HT1080 (cell line): ENCODE measurements around the gene IPO5. TPM values are rescaled to one million over a fixed set of nuclear protein-coding genes. Genes with fewer than 3 reads are reported as not detected.
"Not testable (repeated sequence)": the region's sequence is repeated elsewhere in the genome, so short reads cannot be mapped to it uniquely, and the experiment has no call there.

Source experiments
- DNase-seq: peaks from one replicate; pipeline ENCODE4 v3.0.0-alpha.2; 2015; ENCODE audit warnings: low read depth
- total RNA-seq: library from RNA; depleted of rRNA; stranded (reverse); fragments of >200 nt; shearing (Covaris generic); gene quantifications from 2 replicates; pipeline ENCODE4 v1.2.3, GENCODE V29; 2014

IPO5 gene
- total RNA-seq, 1 experiment from 2014 or later = 187 TPM

GRCh38 chr13:98007001-98007400 is 53.5 kb downstream of the IPO5 start:
- no peak for DNase-seq

DNA sequence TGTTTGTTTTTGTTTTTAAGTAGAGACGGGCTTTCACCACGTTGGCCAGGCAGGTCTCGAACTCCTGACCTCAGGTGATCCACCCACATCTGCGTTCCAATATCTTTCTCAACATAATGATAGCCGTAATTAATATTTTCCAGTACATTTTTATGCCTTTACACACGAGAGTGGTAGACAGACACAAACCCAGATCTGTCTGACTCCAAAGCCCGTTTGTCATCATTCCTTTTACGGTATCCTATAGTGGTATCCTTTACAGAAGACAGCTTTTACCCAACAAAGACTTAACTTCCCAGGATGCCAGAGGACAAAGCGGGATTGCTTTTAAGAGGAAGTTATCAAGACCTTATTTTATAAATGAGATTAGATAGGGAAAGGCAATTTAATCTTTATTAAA is 59.8 kb downstream of the IPO5 start:
- DNase-seq = no peak

- DNase-seq = peak; percentile 84
These were observed 61.3 kb downstream of the IPO5 start for GRCh38 chr13:98014766-98015165.

DNA sequence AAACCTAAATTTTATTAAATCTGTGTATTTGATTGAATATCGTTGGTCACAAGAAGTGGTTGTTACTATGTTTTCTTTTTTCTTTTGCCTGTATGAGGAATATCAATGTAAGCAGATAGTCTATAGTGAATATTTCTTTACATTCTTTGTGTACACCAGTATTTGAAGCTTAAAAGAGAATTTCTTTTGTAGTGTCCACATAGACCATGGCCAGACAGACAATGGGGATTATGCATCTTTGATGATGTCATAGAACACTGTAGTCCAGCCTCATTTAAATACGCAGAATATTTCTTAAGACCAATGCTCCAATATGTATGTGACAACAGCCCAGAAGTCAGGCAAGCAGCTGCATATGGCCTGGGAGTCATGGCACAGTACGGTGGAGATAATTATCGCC is 64.8 kb downstream of the IPO5 start:
- DNase-seq = no peak

DNA sequence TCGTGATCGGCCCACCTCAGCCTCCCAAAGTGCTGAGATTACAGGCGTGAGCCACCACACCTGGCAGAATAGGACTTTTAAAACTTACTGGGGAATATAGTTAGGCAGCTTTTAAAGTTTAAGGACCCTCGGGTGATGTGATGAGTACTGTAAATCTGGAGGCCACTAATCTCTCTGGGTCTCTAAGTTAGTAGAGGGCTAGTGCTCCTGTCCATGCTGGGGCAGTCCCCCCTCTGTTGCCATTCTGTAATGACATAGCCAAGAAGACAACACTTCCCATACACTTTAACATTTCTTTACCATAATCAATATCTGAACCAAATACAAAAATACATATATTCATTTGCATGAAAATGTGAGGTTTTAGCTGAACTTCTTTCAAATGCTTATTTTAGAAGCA is 65.7 kb downstream of the IPO5 start:
- no peak for DNase-seq

DNA sequence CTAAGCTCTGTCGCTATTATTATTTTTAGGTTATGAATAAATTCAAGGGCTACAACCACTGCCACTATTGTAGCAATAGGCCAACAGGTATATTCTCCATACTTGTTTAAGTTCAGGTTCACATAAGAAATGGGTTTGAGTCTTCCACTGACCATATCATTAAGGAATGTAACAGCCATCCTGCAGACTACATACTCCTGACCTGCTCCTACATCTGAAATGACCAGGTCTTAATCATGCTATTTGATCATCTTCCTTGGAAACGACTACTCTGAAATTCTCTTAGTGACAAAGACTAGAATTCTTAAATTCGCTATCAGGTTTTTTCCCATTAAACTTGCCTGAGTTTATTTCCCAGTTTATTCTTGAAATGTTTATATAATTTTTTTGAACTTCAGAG is 66.8 kb downstream of the IPO5 start:
- DNase-seq = no peak

DNA sequence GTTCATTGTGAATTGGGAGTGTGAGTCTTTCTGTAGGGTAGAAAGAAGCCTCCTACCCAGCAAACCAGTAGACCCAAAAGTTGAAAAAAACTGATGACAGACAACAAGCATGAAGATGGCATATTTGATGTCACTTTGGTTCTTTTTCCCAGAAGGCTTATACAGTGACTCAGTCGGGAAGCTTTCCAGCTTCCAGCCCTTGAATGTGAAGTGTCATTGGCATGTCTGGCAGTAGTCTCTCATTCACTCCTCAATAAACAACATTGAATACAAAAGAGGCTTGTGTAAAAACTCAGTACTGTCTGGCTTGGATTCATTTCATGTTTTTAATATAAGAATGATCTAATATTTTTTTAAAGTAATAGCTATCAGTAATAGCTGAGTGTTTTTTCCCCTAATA is 68.7 kb downstream of the IPO5 start:
- DNase-seq = peak; percentile 77

DNA sequence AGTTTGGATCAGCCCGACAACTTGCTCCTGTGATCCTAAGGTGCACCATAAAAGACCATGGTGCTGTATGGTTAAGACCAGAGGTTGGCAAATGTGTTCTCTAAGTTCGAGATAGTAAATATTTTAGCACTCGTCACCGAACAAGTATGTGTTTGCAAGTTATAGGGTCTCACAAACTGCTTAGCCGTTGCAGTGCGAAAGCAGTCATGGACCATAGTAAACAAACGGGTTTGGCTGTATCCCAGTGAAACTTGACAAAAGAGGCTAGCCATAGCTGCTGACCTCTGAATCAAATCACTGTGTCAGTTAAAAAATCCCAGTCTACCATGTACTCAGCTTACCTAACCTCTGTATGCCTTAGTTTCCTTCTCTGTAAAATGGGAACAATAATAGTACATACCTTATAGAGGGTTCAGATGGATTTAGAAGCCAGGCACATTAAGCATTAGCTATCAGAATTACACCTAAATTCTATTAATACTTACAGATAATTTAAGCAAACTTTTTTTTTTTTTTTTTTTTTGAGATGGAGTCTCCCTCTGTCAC is 72.1 kb downstream of the IPO5 start:
- DNase-seq = no peak

GRCh38 chr13:98026457-98026857 is 73.0 kb downstream of the IPO5 start:
- no peak for DNase-seq

- no peak for DNase-seq
These were observed 78.7 kb downstream of the IPO5 start for GRCh38 chr13:98032168-98032567.

- peak; percentile 34 for DNase-seq
These were observed 80.1 kb downstream of the IPO5 start for GRCh38 chr13:98033277-98034247.

- no peak for DNase-seq
These were observed 81.9 kb downstream of the IPO5 start for GRCh38 chr13:98035373-98035772.

GRCh38 chr13:98036564-98037302 is 83.3 kb downstream of the IPO5 start:
- DNase-seq = not testable (repeated sequence)

GRCh38 chr13:98039261-98039660 is 85.8 kb downstream of the IPO5 start:
- DNase-seq = no peak

DNA sequence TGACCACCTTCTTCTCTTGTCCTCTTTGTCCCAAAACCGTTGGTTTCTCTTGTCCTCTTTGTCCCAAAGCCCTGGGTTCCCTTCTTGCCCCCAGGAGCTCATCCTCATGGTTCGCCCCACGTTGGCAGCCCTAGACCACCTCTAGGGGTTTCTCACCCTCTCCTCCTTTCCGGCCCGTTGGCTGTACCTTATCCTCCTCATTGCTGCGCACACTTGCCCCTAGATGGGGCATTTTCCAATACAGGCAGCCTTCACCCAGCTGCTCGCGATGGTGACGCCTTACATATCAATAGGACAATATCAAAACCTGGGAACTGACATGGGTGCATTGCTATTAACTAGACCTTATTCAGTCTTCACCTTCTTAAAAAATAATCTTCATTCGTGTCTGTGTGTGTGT is 86.5 kb downstream of the IPO5 start:
- DNase-seq = no peak

- DNase-seq = no peak
These were observed 87.8 kb downstream of the IPO5 start for GRCh38 chr13:98041081-98041820.

GRCh38 chr13:98044301-98044700 is 90.8 kb downstream of the IPO5 start:
- no peak for DNase-seq

- not testable (repeated sequence) for DNase-seq
These were observed 94.3 kb downstream of the IPO5 start for GRCh38 chr13:98047785-98048184.

- DNase-seq = no peak
These were observed 94.8 kb downstream of the IPO5 start for GRCh38 chr13:98048265-98048664.

DNA sequence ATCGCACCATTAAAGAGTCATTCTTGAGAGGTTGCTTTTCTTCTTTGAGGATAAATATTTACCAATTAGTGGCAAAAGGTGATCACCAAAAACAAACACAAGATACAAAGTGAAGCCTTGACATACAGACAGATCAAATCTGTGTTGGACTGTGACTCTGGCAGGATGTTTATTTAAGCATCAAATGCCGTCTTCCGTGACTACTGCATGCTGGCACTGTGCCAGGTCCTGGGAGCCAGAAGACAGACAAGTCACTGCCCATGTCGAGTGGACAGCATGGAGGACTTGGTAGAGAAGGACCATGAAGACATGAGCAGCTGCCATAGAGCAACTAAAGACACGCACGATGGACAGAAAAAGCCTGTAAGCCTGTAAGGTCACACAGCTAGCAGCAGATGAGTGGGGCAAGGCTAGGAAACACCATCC is 96.6 kb downstream of the IPO5 start:
- DNase-seq = peak; percentile 42

- DNase-seq = no peak
These were observed 98.9 kb downstream of the IPO5 start for GRCh38 chr13:98052412-98052811.
